ENCODE measurements around the gene WBP4. TPM values are rescaled to one million over a fixed set of nuclear protein-coding genes. Genes with fewer than 3 reads are reported as not detected.

The WBP4 gene
- total RNA-seq, 1 experiment from 2014 or later = 7.2 TPM

GRCh38 chr13:41034382-41034781 is 26.9 kb upstream of the WBP4 start:
- no peak overlapping the region for H3K56ac ChIP-seq (ENCODE audit: insufficient read length, low read depth, low read length)
- H3K4me1 ChIP-seq (ENCODE audit: insufficient read depth, low read length) = no peaks in the 10 kb centered on the region; the same call in 1 of the 2 replicates
- no peak overlapping the region for H4K91ac ChIP-seq (ENCODE audit: insufficient read length, low read depth, low read length)
- H3K4me2 ChIP-seq (ENCODE audit: insufficient read depth, insufficient read length, low read length) = no peak overlapping the region
- H3K4ac ChIP-seq (ENCODE audit: low read depth, low read length) = no peak overlapping the region
- no peak overlapping the region for H2AK5ac ChIP-seq (ENCODE audit: insufficient read length, low read length)
- Mint-ChIP-seq H3K27ac (no peak overlapping the region), H3K4me3 (no peak overlapping the region), H3K27me3 (ENCODE audit: low read depth) (no peaks in the 10 kb centered on the region), H3K9me3 (no peaks in the 10 kb centered on the region), H3K36me3 (ENCODE audit: insufficient read depth in 1 of 3, low read depth in 3 of 3) (peaks cover 0 to 3% (median 0%) of the 10 kb centered on the region in 3 experiments; a peak in 1 of 7 replicates), H3K4me1 (peaks cover 8% of the 10 kb centered on the region in 2 experiments)
- H3K79me2 ChIP-seq (ENCODE audit: insufficient read depth, low read length) = no peaks in the 10 kb centered on the region
- no peak overlapping the region for H2BK120ac ChIP-seq (ENCODE audit: low read depth, low read length, poor library complexity, severe bottlenecking)
- H3T11ph ChIP-seq (ENCODE audit: low read length) = no peak overlapping the region
- H2BK15ac ChIP-seq (ENCODE audit: low read depth, low read length) = no peak overlapping the region
- no CpG with 5 or more reads among the region's 4 CpGs for WGBS (ENCODE audit: extremely low coverage, insufficient read length, low lambda C conversion rate)
- H4K8ac ChIP-seq (replicated peaks; ENCODE audit: insufficient read length, low read depth, low read length) = no peak overlapping the region
- H4K20me1 ChIP-seq (ENCODE audit: control insufficient read depth, insufficient read depth, insufficient read length) = no peaks in the 10 kb centered on the region
- no peak for TF ChIP-seq CTCF (conservative IDR thresholded peaks at IDR 0.05)
- H3K23ac ChIP-seq (ENCODE audit: insufficient read length, low read depth, low read length) = no peak overlapping the region
- H3K9me3 ChIP-seq (ENCODE audit: control insufficient read depth, low read depth, low read length) = no peaks in the 10 kb centered on the region
- DNase-seq = no peak
- H3K79me1 ChIP-seq (ENCODE audit: insufficient read depth, low read depth, low read length, poor library complexity, severe bottlenecking) = no peaks in the 10 kb centered on the region
- H3K14ac ChIP-seq (ENCODE audit: insufficient read depth, low read length) = no peak overlapping the region
- no peak overlapping the region for H3K27ac ChIP-seq (ENCODE audit: insufficient read length, low read depth, low read length)
- H2AFZ ChIP-seq (ENCODE audit: low read length) = no peak overlapping the region
- H2BK12ac ChIP-seq (ENCODE audit: insufficient read length, low read depth, low read length) = no peak overlapping the region
- H3K18ac ChIP-seq (ENCODE audit: insufficient read length, low read depth, low read length) = no peak overlapping the region
- H3K23me2 ChIP-seq (ENCODE audit: insufficient read length, low read depth, low read length, poor library complexity, severe bottlenecking) = no peaks in the 10 kb centered on the region
- no peak overlapping the region for H2BK20ac ChIP-seq (ENCODE audit: low read depth, low read length, poor library complexity, severe bottlenecking)
- no peak overlapping the region for H4K5ac ChIP-seq (ENCODE audit: insufficient read length, low read depth, low read length)
- no peak overlapping the region for H2BK5ac ChIP-seq (ENCODE audit: insufficient read length, low read length)
- H3K9ac ChIP-seq (ENCODE audit: extremely low read depth, insufficient read length, low read length) = no peak overlapping the region
- H3K27me3 ChIP-seq (ENCODE audit: insufficient read depth, low read length) = no peaks in the 10 kb centered on the region
